GM21786 (cell line): ENCODE data around the gene LRRC32.

Source experiments
- ATAC-seq: cut with Tn5 transposase; IDR thresholded peaks from one replicate; pipeline ENCODE4 v1.9.1; 2021; ENCODE audit not compliant: unreplicated experiment

LRRC32 gene

GRCh38 chr11:76664578-76665061, 5.9 kb downstream of the LRRC32 start:
- ATAC-seq: no peak

GRCh38 chr11:76663912-76664440, 6.6 kb downstream of the LRRC32 start:
- no peak for ATAC-seq

DNA sequence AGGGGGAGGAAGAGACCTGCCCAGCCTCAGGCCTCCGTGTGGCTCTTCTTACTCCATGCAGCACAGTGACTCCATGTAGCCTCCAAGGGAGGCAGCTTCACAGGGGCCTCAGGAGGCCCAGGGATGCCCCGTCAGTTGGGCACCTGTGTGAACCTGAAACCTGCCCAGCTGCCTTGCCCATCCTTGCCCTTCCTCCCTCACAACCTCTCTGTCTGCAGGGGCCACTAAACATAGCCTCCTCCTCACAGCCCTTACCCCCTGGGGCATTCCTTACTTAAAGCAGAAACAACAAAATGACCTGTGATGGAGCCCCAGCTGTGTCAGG, 7.1 kb downstream of the LRRC32 start:
- no peak for ATAC-seq

DNA sequence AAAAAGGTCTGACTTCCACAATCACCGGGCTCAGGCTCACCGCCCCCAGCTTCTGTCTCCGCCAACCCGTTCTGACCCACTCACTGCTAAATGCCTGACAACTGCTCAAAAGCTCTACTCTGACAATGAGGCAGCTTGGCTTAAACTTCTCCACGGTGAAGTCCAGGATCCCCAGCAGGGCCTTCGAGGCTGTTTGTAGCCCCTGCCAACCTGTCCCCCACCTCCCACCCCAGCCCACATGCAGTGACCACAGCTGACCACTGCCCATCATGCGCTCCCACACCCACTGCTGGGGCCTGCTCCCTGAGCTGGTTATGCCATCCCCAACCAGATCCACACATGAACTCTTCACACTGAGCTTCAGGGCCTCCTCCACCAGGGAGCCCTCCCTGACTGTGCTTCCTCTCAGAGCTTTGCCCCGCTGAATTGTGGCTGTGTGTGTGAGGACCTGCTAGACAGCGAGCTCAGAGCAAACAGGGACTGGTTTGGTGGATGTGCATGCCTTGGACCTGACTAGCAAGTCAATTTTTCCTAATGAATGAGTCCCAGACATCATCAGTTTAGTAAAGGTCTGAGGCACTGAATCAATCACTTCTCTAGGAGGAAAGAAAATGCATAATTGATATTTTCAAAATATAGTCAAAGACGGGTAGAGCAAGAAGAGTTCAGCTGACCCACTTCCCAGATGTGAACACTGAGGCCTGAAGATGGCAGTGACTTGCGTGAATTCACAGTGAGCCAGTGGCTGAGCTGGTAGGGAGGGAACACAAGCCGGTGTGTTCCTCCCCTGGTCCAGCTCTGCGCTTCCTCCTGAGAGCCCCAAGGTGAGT, 7.7 kb downstream of the LRRC32 start:
- ATAC-seq: no peak

DNA sequence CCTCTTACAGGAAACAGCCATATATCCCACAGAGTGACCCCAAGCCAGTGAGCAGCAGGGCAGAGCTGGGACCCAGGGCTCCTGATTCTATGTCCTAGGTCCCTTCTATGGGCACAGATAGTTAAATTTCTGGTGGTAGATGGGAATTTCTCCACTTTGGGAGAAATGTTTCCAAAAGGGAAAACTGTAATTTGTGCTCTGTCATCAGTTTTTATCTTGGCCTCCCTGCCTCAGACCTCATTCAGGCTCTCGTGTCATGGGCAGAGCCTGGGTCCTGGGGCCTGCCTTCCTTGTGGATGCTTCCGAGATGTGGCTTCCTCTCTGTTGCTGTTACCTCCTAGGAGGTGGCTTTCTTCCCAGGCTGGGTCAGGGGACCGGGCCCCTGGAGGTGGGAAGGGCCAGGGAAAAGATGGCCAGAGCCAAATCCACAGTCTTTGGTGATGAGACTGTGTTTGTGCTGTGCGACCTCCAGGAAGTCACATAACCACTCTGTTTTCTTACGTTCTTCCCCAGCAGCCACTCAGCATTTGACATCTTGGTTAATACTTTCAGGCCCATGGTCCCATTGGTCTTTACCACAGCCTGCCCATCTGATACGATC, 8.6 kb downstream of the LRRC32 start:
- ATAC-seq: no peak

- ATAC-seq: no peak
These were observed 9.2 kb downstream of the LRRC32 start for GRCh38 chr11:76661306-76661751.

- no peak for ATAC-seq
These were observed 9.8 kb downstream of the LRRC32 start for GRCh38 chr11:76660533-76661305.

GRCh38 chr11:76659672-76660532, 10.6 kb downstream of the LRRC32 start:
- no peak for ATAC-seq

DNA sequence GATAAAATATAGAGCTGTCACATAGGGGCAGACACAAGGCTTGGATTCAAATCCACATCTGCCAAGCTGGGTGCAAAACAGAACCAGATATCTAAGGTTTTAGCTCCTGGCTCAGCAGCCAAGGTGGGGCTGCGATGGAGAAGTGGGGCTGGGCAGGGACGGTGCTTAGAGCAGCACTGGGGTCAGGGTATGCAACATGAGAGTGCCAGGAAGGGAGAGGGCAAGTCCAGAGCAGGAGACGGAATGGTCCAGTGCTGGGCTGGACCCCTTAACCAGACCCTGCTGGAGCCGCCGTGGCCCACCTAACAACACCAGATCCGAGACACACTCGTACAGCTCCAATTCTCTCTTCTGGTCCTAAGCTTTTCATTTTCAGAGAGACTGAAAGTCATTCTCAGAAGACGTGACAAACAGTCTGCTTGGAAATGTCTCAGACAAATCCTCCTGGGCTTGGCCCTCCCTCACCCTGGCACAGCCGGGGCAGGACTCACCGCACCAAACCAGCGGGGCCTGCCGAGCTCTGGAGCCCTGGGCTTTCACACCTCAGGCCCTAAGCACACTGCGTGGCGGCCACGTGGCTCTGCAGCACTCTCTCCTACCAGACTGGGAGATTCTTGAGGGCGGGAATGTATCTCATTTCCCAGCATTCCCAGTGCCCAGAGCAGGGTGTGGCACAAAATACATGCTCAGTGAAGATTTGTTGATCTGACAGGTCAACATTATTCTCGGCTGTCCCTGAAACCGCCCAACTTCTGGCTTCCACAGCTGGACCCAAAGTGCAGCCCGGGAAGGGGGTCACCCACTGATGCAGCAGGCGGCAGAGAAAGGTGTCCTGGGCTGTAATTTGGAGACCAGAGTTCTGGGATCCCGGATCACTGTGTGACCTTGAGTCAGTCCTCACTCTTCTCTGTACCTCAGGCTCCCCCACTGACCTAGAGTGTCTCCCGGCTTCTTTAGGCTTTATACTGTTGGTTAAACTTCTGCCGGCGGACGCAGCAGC, 11.6 kb downstream of the LRRC32 start:
- ATAC-seq: no peak

DNA sequence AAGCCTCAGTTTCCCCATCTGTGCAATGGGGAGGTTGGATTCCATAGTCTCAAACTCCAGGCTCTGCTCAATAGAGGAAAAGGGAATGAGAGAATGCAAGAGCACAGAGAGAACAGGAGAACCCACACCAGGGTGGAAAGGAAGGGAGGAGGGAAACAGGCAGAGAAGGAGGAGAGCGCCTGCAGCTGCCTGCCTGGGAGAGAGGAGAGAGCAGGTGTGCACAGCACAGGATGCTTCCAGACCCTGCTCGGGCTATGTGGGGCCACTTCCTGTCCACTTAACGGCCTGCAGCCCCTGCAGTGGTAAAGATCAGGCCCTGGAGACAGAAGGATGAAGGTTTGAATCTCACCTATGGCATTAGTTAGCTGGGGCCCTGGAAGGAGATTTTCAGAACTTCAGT, 12.3 kb downstream of the LRRC32 start:
- ATAC-seq: no peak

- no peak for ATAC-seq
These were observed 13.1 kb downstream of the LRRC32 start for GRCh38 chr11:76657187-76658170.

- ATAC-seq: no peak
These were observed 13.9 kb downstream of the LRRC32 start for GRCh38 chr11:76656571-76657081.

- no peak for ATAC-seq
These were observed 14.5 kb downstream of the LRRC32 start for GRCh38 chr11:76656050-76656531.

DNA sequence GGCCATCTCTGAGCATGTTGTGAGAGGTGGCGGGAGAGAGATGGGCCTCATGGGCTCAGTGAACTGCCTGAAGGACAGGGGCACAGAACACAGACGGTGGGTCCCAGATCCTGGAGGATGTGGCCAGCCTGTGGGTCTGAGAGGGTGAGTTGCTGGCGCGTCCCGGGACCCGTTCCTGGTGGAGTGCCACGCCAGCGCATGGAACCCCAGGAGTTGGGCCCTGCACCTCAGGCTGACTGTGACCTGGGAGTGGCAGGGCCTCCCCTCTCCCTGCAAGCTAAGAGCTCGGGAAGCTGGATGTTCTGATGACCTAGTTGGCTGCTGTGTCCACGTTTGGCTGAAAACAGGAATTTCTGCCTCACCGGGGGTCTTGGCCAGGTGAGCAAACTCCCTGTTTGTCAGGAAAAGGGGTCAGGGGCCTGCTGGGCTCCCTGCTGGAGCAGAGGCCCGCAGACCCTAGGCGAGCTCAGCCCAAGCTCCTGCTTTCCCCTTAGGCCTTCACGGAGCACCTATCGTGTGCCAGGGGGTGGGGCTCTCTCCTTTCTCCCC, 15.0 kb downstream of the LRRC32 start:
- no peak for ATAC-seq

GRCh38 chr11:76654980-76655379, 15.6 kb downstream of the LRRC32 start:
- ATAC-seq: no peak

DNA sequence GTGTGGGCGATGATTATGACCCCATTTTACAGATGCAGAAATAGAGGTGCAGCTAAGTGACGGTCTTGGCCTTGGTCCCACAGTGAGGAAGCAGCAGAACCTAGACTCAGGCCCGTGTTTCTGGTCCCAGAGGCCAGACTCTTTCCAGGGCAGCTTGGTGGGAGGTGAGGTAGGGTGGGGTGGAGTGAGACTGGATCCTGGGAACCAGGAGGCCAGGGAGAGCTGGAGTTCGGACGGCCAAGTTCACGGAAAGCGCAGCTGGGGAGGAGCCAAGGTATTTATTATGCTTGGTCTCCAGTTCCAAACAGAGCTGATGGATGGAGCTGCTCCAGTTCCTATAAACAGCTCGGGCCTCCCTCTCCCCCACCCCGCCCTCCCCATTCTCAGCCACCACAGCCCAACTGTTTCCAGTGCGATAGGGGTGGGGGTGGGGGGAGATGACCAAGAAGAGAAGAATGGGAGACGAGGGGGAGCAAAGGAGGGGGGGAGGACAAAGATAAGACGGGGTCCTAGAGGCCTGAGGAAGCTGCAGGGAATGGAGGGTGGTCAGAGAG, 16.2 kb downstream of the LRRC32 start:
- ATAC-seq: no peak

GRCh38 chr11:76653674-76654284, 16.8 kb downstream of the LRRC32 start:
- no peak for ATAC-seq
